GM21576 (cell line): Measurements from ENCODE around the gene CPLX4.

Source experiments
- ATAC-seq: cut with Tn5 transposase; IDR thresholded peaks from one replicate; pipeline ENCODE4 v1.9.1; 2021; ENCODE audit warnings: mild to moderate bottlenecking, moderate library complexity; ENCODE audit not compliant: unreplicated experiment

CPLX4 gene, protein sequence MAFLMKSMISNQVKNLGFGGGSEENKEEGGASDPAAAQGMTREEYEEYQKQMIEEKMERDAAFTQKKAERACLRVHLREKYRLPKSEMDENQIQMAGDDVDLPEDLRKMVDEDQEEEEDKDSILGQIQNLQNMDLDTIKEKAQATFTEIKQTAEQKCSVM

DNA sequence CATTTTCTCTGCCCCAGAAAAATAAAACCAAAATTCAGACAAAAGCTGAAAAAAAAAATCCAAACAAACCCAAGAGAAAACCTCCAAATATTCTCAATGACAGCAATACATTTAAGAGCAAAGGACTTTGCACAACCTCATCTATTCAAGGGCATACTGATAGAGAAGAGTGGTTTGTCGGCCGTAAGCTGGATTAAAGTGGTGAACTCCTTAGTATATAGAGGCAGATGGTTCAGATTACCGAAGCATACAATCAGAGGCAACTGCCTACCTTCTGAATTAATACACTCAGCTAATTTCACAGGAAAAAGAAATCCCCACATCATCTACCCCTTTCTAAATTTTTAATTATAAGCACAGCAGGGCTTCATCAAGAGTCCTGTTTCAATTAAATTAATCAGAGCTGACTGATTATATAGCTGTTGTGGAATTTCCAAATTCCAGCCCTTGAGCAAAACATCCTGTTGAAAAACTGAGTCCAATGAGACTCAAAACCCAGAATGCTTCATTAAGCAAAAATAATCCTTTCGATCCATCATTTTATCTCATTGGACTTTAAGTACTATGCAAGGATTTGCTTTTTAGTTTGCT lies at the start of gene CPLX4:
CPLX4 (minus strand) TSS at position 190 of the 591 bp plus-strand sequence; CDS start at position 3, 187 bp downstream.
- ATAC-seq = no peak

DNA sequence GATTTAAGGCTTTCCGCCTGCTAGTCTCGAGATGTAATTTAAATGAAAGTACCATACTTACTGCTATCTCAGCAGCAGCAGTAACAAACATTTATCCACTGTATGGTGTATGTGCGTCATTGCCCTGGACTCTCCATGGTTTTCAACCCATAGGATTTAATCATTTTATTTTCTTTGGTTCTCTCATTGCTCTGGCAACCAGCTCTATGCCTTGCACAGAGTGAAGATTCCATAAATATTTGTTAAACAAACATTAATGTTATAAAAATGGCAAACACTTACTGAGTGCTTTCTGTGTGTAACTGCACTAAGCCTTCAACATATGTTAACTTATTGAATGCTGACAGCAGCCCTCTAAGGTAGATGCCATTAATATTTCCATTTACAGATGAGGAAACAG lies 41.9 kb upstream of the CPLX4 start:
- no peak for ATAC-seq

DNA sequence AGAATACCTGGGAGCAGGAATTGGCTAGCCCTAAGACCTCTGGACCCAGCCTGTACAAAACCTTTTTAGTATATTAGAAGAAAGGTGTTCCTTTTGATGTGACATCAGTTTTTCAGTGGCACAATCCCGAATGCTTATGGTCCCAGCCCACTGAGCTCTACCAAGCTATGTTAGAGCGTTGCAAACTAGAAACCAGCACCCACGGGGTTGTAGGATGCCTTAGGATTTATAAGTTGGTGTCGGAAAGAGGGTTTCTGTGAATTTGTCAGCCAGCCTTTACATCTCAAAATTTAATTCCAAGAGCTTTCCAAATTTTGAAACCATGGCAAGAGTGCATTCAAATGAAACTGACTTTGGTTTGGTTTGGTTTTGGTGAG lies 41.1 kb upstream of the CPLX4 start:
- ATAC-seq = peak; percentile 12

DNA sequence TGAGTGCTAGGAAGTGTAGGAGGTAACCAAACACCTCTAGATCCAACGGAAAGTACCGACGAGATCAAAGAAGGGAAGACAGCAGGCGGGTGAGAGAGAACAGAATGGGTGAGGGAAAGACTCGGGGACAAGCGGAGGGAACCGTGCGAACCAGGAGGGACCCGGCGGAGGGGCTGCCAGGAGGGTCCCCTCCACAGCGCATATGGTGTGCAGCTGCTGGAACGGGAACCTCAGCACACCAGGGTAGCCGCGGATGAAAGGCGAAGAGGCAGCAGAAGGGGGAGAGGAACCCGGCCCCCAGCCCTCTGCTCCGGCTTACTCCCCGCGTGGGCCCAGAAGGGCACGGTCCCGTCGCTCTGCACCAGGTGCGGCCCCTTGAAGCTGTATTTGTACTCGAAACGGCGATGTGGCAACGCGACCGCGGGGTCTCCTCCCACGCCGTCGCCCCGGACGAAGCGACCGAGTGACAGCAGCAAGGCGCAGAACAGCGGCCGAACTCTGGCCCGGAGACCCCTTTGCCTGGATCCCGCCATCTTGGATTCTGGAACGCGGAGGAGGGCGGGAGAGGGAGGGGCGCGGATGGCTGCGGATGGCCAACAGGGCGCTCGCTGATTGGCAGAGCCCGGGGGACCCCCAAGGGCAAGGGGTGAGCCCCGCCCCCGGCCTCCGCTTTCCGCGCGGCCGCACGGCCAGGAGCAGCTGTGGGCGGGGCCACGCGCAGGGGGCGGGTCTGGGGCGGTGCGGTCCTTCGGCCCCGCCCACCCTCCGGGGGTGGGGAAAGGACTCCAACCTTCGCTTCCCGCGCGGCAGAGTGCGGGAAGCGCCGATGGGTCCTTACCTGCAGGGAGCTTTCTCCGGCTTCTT lies 40.5 kb upstream of the CPLX4 start, which contains the start of gene LMAN1:
LMAN1 (minus strand) TSS at position 554 of the 864 bp plus-strand sequence; CDS start at position 533, 21 bp downstream.
- ATAC-seq = peak; percentile 95

DNA sequence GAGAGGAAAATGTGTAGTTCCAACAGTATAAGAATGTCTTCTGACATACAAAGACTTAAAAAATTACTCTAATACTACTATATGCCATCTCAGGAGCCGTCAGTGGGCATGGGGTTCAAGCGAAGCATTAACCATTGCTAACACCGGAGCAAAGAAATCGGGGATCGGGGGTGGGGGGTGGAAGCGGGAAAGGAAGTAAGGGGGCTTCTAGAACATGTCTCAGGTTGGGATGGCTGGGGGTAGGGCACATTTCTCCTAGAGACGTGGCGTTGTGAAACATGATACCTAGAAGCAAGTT lies 39.9 kb upstream of the CPLX4 start:
- no peak for ATAC-seq

DNA sequence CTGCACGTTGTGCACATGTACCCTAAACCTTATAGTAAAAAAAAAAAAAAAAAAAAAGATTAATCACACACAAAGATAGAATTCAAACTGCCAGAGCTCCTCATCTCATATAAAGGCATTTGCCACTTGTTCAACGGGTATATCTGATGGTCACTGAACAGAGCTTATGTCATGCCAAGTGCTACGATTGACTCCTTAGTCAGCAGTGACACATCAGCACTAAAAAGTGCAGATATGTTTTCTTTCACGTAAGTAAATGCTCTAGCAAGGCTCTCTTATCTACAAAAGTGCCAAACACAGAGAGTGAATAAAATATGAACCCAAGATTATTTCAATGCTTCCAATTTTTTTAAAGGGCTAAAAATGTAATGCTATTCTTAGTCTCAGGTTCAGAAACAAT lies 39.5 kb upstream of the CPLX4 start:
- no peak for ATAC-seq

DNA sequence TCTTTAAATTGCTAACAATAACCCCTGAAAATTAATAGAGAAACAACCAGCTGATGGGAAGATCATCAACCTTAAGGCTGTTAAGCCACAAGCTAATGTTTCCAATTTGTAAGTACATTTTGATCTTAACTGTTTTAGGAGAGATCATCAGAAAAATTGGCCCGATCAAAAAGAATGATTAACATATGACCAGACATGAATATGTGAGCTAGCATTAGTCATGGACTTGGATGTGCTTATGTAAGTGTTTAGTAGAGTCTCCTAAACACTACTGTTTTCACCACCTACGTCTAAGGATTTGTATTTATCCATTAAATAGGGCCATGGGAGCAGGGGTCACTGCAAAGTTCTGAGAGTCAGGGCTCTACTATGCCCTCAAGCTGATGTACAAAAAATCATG lies 36.3 kb upstream of the CPLX4 start:
- no peak for ATAC-seq

DNA sequence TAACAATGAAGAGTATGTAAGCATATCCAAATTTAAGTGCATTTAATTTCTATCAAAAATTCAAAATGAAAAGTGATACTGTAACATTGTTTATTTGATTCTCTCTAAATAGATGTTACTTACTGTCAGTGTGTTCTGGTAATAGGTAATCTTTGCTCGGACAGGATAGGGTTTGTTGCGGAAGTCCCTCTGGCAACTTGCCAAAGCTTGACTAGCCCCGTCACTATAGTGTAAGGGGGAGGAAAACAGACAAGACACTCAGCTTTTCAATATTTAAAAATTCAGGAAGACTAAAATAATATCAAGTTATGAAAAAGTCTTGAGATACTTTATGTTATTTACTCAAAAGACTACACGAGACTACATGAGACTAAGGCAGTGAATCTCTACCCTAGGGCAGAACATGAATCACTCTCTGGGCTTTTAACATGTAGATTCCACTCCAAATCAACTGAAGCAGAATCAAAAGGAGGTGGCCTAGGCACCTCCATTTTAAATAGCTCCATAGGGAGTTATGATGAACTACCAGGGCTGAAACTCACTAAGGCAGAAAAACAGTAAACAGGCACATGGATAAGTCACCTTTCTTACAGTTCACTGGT lies 34.7 kb upstream of the CPLX4 start:
- no peak for ATAC-seq

DNA sequence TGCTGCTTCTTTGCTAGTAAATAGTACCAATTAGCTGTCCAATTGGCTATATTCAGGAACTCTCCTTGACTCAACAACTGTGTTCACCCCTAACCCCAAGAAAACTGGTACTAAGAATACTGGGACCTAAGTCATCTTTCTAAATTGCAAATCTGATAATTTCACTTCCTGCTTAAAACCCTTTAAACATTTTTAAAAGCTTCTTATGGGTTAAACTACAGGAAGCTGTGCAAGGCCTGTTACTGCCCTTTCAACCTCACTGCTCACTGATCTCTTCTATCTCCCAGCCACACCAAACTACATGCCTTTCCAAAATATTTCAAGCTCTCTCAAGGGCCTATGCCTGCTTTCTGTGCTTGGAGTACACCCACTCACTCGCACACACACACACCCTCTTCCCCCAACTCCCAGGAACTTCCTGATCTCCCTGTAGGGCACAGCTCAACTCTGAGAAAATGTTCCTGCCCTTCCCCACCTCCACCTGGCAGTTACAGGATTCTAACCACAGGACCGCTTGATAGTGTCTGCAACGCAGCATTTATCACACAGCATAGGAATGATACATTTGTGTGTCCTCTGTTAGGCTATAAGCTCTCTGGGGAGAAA lies 33.9 kb upstream of the CPLX4 start:
- peak; percentile 51 for ATAC-seq

DNA sequence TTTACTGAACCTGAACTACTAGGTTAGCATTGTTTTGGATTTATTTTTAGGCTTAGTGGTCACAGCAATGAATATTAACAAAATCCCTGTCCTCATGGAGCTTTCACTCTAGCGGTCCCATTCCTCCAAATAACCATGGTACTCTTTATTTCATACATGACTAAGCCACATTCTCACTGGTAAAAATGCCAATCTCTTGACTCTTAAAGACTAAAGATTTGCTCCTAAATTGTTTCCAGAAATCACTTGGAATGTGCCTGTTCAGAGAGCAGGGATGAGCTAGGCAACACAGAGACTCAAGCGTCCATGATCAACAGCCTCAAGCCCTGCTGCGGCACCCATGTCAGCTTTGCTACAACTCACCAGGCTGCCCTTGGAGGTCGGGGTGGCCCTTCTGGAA lies 27.1 kb upstream of the CPLX4 start:
- no peak for ATAC-seq

DNA sequence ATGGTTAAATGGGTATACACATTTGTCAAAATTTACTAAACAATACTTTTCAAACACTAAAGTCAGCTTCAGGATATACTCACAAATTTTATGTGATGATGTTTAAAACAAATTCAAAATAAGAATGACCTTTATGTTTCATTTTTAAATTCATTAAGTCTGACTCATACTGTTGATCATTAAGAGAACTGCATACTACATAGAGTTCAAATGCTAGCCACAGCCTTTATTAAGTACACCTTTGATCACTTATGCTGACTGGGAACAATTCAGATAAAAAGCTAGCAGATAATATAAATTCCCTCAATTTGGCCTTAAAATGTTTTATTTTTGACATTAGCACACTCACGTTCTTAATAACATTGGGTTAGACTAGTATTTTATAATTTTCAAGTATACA lies 26.5 kb upstream of the CPLX4 start:
- no peak for ATAC-seq

DNA sequence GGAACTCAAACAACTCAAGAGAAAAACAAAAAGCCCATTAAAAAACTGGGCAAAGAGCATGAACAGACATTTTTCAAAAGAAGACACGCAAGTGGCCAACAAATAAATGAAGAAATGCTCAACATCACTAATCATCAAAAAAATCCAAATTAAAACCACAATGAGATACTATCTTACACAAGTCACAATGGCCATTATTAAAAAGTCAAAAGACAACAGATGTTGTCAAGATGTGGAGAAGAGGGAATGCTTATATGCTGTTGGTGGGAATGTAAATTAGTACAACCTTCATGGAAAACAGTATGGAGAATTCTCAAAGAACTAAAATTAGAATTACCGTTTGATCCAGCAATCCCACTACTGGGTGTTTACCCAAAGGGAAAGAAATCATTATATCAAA lies 25.5 kb upstream of the CPLX4 start:
- no peak for ATAC-seq

DNA sequence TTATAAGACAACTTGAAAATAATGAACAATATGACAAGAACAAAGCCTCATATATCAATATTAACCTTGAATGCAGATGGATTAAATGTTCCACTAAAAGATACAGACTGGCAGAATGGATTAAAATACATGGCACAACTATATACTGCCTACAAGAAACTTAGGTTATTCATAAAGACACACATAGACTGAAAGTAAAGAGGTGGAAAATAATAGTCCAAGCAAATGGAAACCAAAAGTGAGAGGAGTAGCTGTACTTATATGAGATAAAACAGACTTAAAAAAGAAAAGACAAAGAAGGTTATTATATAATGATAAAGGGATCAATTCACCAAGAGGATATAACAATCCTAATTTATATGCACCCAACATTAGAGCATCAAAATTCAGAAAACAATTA lies 22.4 kb upstream of the CPLX4 start:
- no peak for ATAC-seq

DNA sequence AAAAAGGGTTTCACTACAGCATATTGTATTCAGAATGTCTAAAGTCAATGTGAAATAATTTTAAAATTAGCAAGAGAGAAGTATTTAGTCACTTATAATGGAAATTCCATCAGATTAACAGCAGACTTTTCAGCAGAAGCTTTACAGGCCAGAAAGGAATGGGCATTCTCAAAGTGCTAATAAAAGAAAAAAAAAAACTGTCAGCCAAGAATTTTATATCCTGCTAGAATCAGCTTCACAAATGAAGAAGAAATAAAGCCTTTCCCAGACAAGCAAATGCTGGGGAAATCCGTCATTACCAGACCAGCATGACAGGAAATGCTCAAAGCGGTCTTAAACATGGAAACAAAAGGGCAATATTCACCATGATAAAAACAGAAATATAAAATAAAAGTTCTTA lies 21.9 kb upstream of the CPLX4 start:
- ATAC-seq = no peak

DNA sequence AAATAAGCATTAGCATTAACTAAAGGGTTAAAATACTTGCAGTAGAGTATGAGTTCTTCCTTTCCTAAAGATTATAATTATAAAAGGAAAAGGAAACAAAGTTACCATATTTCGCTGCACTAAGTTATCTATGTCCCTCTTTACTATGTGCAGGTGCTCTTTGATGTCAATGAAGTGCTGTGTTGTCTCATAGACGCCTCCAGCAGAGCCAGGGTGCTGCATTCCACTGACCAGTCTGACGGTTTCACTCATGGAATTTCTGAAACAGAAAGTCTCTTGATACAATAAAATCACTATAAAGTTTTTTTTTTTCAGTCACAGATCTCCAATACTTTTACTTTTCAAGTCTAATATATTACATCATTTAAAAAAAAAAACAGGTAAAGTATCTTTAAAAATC lies 14.5 kb upstream of the CPLX4 start:
- ATAC-seq = no peak

DNA sequence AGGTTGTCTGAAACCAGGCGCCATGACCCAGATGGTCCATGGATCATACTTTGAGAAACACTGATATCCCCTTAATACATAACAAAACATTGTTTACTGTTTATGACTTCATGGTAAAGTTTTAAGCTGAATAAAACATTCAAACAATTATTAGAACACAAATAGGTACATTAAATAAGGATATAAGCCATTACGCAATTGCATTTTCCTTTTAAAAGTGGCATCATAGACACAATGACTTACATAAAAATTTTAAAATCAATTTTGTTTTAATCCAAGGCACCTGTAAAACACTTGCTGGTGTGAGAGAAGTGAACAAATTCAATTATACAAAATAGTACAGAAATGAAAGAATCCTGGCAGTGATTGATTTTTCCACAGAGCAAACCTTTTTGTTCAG lies 10.2 kb upstream of the CPLX4 start:
- no peak for ATAC-seq

DNA sequence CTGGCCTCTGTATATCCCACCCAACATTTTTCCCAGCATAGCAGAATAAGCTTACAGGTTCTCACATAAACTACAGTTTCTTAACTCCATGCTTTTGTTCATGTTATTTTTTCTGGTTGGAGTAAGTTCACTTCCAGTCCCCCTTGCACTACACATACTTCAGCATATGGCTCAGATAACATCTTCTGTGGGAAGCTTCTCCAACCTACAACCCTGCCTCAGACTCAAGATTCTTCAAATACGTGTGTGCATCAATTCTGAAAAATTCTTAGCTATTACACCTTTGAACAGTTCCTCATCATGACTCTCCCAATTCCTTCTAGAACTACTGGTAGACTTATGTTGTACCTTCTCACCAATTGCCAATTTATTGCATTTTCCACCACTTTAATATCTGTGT lies 7.5 kb upstream of the CPLX4 start:
- no peak for ATAC-seq

DNA sequence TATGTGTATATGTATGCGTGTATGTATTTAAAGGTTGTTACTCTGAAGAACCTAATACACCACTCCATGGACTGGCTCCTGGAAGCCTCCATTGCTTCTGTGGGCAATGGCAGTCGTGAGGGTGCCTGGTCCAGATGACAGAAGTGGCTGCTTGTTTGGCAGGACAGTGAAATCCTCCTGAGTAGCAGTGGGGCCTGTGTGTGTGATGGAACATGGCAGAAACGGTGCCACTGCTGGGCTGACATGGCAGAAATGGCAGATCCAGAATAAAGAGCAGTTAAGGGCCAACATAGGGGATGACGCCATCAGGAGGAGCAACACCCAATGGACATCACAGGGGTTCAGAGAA lies 6.1 kb upstream of the CPLX4 start:
- no peak for ATAC-seq

DNA sequence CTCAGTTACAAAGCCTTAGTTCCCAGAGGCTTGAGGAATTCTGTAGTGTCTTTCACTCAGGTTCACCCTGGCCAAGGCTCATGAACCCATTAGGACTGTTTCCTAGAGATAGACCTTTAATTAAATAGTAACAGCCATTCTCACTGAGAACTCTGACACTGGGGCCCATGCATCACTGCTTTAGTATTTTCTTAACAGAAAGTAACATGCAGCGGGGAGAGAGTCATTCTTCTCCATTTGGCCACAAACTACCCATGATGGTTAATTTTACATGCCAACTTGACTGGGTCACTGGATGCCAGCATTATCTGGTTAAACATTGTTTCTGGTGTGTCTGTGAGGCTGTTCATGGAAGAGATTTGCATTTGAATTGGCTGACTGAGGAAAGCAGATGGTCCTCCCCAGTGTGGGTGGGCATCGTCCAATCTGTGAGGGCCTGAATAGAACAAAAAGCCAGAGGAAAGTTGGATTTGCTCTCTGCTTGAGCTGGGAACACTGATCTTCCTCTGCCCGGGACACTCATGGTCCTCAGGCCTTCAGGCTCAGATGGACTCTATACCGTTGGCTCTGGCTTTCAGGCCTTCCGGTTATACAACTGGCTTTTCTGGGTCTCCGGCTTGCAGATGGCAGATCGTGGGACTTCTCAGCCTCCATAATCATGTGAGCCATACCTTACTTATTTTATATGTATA lies 5.6 kb upstream of the CPLX4 start:
- no peak for ATAC-seq

DNA sequence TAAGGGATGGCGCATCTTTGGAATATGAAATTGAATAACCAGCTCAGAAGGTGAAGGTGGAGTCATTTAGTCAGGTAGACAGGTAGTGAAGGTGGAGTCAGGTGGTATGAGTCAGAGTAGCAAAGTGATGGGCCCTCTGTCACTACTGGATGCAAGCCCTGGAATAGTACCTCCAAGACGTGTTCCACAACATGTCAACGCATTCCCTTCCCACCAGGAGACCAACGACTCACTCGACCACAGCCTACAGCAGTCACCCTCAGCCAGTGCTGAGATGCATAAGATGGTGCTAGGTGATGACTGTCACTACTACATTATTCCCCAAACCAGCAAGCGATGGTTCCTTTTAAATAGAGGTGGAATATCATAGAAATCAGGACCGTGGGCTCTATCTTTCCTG lies 6.8 kb downstream of the CPLX4 start:
- no peak for ATAC-seq

DNA sequence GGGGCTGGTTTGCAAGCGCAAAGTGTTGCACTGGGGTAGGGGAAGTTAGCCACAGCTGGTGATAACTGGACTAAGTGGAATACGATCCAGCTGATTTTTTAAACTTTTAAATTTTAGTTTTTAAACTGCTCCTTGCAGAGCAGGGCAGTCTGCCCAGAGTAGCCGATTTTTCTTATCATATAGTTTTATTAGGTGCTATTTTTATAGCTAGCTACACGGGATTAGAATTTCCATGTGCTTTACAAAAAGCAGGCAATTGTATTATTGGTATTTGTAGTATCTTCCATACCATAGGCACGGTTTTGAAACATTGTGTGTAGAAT lies 9.6 kb downstream of the CPLX4 start:
- ATAC-seq = no peak
